GM13977 (cell line): ENCODE measurements around the gene RAB32.

ENCODE experiments used
- DNase-seq: peaks from one replicate; pipeline ENCODE4 v3.0.0; 2012; ENCODE audit warnings: low spot score
- CTCF ChIP-seq: IDR thresholded peaks from 2 replicates; pipeline ENCODE4 v1.5.1; 2012; ENCODE audit warnings: mild to moderate bottlenecking, control low read depth; ENCODE audit not compliant: insufficient read depth; ENCODE audit errors: extremely low read depth, missing control alignments
- in situ Hi-C: fragments of 300-500 bp; cut with MboI; formaldehyde crosslinking; loops from one replicate; pipeline ENCODE4 v1.12.0; 2022; ENCODE audit warnings: low sequenced_read_pairs, low pct_unique_long_range_greater_than_20kb, mixed read lengths, inconsistent platforms; ENCODE audit not compliant: unreplicated experiment

The RAB32 gene

GRCh38 chr6:146542881-146543210 lies 787 bp upstream of the RAB32 start:
- DNase-seq: no peak
- TF ChIP-seq CTCF: no peak
- in situ Hi-C loops: no loop called here

- no peak for DNase-seq
- in situ Hi-C loops: no loop called here
- TF ChIP-seq CTCF: no peak
Measured at GRCh38 chr6:146543940-146544615, 445 bp downstream of the RAB32 start.

- no peak for DNase-seq
- in situ Hi-C loops: no loop called here
- TF ChIP-seq CTCF: no peak
Measured at GRCh38 chr6:146544616-146545182, 1.1 kb downstream of the RAB32 start.

- in situ Hi-C loops: no loop called here
Measured at GRCh38 chr6:146545581-146545980, 1.9 kb downstream of the RAB32 start.

GRCh38 chr6:146546443-146547043 lies 2.9 kb downstream of the RAB32 start:
- in situ Hi-C loops: no loop called here
- TF ChIP-seq CTCF: no peak

More at GRCh38 chr6:146545581-146545980, 1.9 kb downstream of the RAB32 start:
- DNase-seq: no peak
- no peak for TF ChIP-seq CTCF

GRCh38 chr6:146547889-146548288 lies 4.3 kb downstream of the RAB32 start:
- in situ Hi-C loops: no loop called here
- DNase-seq: no peak
- no peak for TF ChIP-seq CTCF

More at GRCh38 chr6:146546443-146547043, 2.9 kb downstream of the RAB32 start:
- no peak for DNase-seq
